ENCODE results near the gene H1-8.

The H1-8 gene

GRCh38 chr3:129553171-129553570 is 10.2 kb downstream of the H1-8 start:
- no peak for TF ChIP-seq TCF12 (IDR thresholded peaks at IDR 0.05; ENCODE audit: low read depth)
- no peak for TF ChIP-seq CEBPB (IDR thresholded peaks at IDR 0.05)
- no peak for TF ChIP-seq TAF1 (IDR thresholded peaks at IDR 0.05; ENCODE audit: low read depth)
- TF ChIP-seq EGR1 (IDR thresholded peaks at IDR 0.05), result no peak
- TF ChIP-seq MAX (IDR thresholded peaks at IDR 0.05), result no peak
- TF ChIP-seq YY1 (IDR thresholded peaks at IDR 0.05; ENCODE audit: low read depth), result no peak

DNA sequence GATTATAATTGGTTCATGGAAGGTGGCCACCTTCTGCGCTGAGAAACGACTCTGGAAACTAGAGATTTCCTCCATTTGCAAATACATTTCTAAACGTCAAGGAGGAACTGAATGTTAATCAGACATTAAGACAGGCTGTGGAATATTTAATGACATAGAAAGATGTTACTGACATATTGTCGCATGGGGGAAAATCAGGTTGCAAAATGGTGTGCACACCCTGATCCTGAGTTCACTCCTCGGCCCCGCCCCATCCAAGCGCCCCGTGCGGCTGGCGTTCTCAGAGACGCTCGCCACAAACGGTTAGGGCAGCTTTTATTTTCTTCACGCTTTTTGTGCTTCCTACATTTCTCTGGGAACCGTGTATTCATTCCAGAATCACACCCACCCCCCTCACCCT is 10.7 kb downstream of the H1-8 start:
- TF ChIP-seq TCF12 (IDR thresholded peaks at IDR 0.05; ENCODE audit: low read depth) (no peak), NFIC (IDR thresholded peaks at IDR 0.05) (no peak), EP300 (IDR thresholded peaks at IDR 0.05; ENCODE audit: borderline replicate concordance) (no peak), MAX (IDR thresholded peaks at IDR 0.05) (no peak), TAF1 (IDR thresholded peaks at IDR 0.05; ENCODE audit: low read depth) (no peak), REST (IDR thresholded peaks at IDR 0.05; ENCODE audit: low read depth) (no peak), RAD21 (IDR thresholded peaks at IDR 0.05; ENCODE audit: low read depth) (no peak), CREB1 (IDR thresholded peaks at IDR 0.05; ENCODE audit: low read depth) (no peak), ZBTB7A (IDR thresholded peaks at IDR 0.05; ENCODE audit: low read depth) (no peak), FOXM1 (IDR thresholded peaks at IDR 0.05; ENCODE audit: borderline replicate concordance, low read depth) (no peak), EGR1 (IDR thresholded peaks at IDR 0.05) (no peak), USF1 (IDR thresholded peaks at IDR 0.05) (no peak), TEAD4 (IDR thresholded peaks at IDR 0.05) (no peak), CEBPB (IDR thresholded peaks at IDR 0.05) (no peak)

GRCh38 chr3:129554356-129555152 is 11.6 kb downstream of the H1-8 start:
- TF ChIP-seq YY1 (IDR thresholded peaks at IDR 0.05; ENCODE audit: low read depth) (no peak), EGR1 (IDR thresholded peaks at IDR 0.05) (no peak), RAD21 (IDR thresholded peaks at IDR 0.05; ENCODE audit: low read depth) (no peak), ZBTB7A (IDR thresholded peaks at IDR 0.05; ENCODE audit: low read depth) (no peak), EP300 (IDR thresholded peaks at IDR 0.05; ENCODE audit: borderline replicate concordance) (no peak), USF1 (IDR thresholded peaks at IDR 0.05) (no peak), REST (IDR thresholded peaks at IDR 0.05; ENCODE audit: low read depth) (no peak), FOXM1 (IDR thresholded peaks at IDR 0.05; ENCODE audit: borderline replicate concordance, low read depth) (no peak), TAF1 (IDR thresholded peaks at IDR 0.05; ENCODE audit: low read depth) (no peak), MAX (IDR thresholded peaks at IDR 0.05) (no peak), NFIC (IDR thresholded peaks at IDR 0.05) (no peak), TEAD4 (IDR thresholded peaks at IDR 0.05) (no peak), CEBPB (IDR thresholded peaks at IDR 0.05) (no peak), TCF12 (IDR thresholded peaks at IDR 0.05; ENCODE audit: low read depth) (no peak)

- TF ChIP-seq TEAD4 (IDR thresholded peaks at IDR 0.05), result no peak
- TF ChIP-seq YY1 (IDR thresholded peaks at IDR 0.05; ENCODE audit: low read depth), result no peak
- no peak for TF ChIP-seq CREB1 (IDR thresholded peaks at IDR 0.05; ENCODE audit: low read depth)
- no peak for TF ChIP-seq TCF12 (IDR thresholded peaks at IDR 0.05; ENCODE audit: low read depth)
- TF ChIP-seq RAD21 (IDR thresholded peaks at IDR 0.05; ENCODE audit: low read depth), result no peak
Observed at GRCh38 chr3:129555153-129555550, 12.2 kb downstream of the H1-8 start.

DNA sequence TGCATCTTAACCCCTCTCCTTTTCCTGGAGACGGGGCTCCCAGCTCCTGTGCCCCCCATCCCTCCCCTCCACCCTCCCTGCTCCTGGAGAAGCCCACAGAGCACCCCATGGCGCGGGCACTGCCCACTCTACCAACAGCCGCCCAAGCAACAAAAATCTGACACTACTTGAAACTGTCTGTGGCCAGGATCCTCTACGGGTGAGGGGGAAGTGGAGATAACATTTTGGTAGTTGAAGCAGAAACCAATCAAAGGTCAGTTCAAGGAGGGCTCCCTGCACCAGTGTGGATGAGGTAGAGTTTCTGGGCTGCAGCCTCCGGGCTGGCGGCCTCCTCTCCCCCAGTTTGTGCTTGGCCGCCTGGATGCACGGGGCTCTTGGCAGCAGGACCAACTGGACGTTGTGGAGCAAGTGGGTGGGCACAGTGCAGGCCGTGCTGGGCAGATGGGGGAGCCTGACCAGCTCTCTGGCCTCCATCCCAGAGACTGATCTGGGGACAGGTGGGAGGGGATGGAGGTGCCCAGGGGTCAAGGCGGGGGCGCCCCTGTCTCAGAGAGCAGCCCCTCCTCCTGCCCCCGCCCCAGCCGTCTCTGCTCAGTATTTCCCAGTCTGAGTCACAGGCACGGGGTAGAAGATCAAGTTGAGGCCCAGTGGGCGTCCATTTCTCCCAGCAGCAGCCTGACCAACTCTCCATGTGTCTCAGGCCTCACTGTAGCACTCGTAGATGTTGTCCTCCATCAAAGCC is 12.8 kb downstream of the H1-8 start:
- TF ChIP-seq ZBTB7A (IDR thresholded peaks at IDR 0.05; ENCODE audit: low read depth) (no peak), MAX (IDR thresholded peaks at IDR 0.05) (no peak), RAD21 (IDR thresholded peaks at IDR 0.05; ENCODE audit: low read depth) (no peak), EP300 (IDR thresholded peaks at IDR 0.05; ENCODE audit: borderline replicate concordance) (no peak)

Data from Ishikawa (cell line).